ENCODE measurements around the gene SLC25A2.
A peak's percentile ranks its signal among the peaks of the same experiment; 100 is the strongest.
"Not testable (repeated sequence)": the region's sequence is repeated elsewhere in the genome, so short reads cannot be mapped to it uniquely, and the experiment has no call there.

Gene SLC25A2

GRCh38 chr5:141303756-141304155, at the start of gene SLC25A2:
Gene SLC25A2 (minus strand): TSS chr5:141304049. CDS start chr5:141303865, 184 bp downstream.
- no peak for DNase-seq

- no peak for DNase-seq
Measured at GRCh38 chr5:141351591-141351990, 47.7 kb upstream of the SLC25A2 start.

GRCh38 chr5:141349917-141350619, 46.2 kb upstream of the SLC25A2 start, which contains the start of gene PCDHGB1:
Gene PCDHGB1 (plus strand): TSS chr5:141350099. CDS start chr5:141350261, 162 bp downstream.
- peak; percentile 27 for DNase-seq

- not testable (repeated sequence) for DNase-seq
Measured at GRCh38 chr5:141346017-141346416, 42.2 kb upstream of the SLC25A2 start.

- DNase-seq, result no peak
Measured at GRCh38 chr5:141345327-141345726, 41.5 kb upstream of the SLC25A2 start.

- no peak for DNase-seq
Measured at GRCh38 chr5:141343953-141344463, 40.2 kb upstream of the SLC25A2 start.

GRCh38 chr5:141343242-141343952, 39.5 kb upstream of the SLC25A2 start, which contains the start of gene PCDHGA3:
Gene PCDHGA3 (plus strand): TSS chr5:141343829. CDS start chr5:141344034, 205 bp downstream.
- no peak for DNase-seq

GRCh38 chr5:141342773-141343172, 38.9 kb upstream of the SLC25A2 start:
- DNase-seq, result no peak

GRCh38 chr5:141340781-141341354, 37.0 kb upstream of the SLC25A2 start:
- not testable (repeated sequence) for DNase-seq

GRCh38 chr5:141338538-141339306, 34.9 kb upstream of the SLC25A2 start, which contains the start of gene PCDHGA2:
Gene PCDHGA2 (plus strand): TSS chr5:141338760.
- no peak for DNase-seq

- DNase-seq, result not testable (repeated sequence)
Measured at GRCh38 chr5:141332571-141332970, 28.7 kb upstream of the SLC25A2 start.

- DNase-seq, result peak; percentile 12
Measured at GRCh38 chr5:141330299-141331080, 26.6 kb upstream of the SLC25A2 start, which contains the start of gene PCDHGA1. Gene PCDHGA1 (plus strand): TSS chr5:141330514.

GRCh38 chr5:141328231-141328630, 24.4 kb upstream of the SLC25A2 start:
- DNase-seq, result no peak

- peak; percentile 68 for DNase-seq
Measured at GRCh38 chr5:141326088-141326854, 22.4 kb upstream of the SLC25A2 start.

GRCh38 chr5:141322261-141322660, 18.4 kb upstream of the SLC25A2 start:
- DNase-seq, result no peak

GRCh38 chr5:141320225-141321169, 16.6 kb upstream of the SLC25A2 start, which contains the start of gene TAF7:
Gene TAF7 (minus strand): TSS chr5:141320784. CDS start chr5:141320044, 740 bp downstream.
- DNase-seq, result peak; percentile 92

GRCh38 chr5:141319699-141320098, 15.8 kb upstream of the SLC25A2 start:
- no peak for DNase-seq

- no peak for DNase-seq
Measured at GRCh38 chr5:141319202-141319601, 15.4 kb upstream of the SLC25A2 start.

- DNase-seq, result not testable (repeated sequence)
Measured at GRCh38 chr5:141316963-141317362, 13.1 kb upstream of the SLC25A2 start.

Data from CD4-positive, alpha-beta T cell treated with Interleukin-4 for 4 hours (primary cell).